Spleen (tissue), 11 donors: Measurements from ENCODE around the gene CDK12. TPM values are rescaled to one million over a fixed set of nuclear protein-coding genes. Genes with fewer than 3 reads are reported as not detected.

Source experiments
- DNase-seq: peaks from one replicate; pipeline ENCODE4 v3.0.0-alpha.2; 2020
- H3K27ac ChIP-seq, 8 donors: fragments of 200-600 bp; sonication (generic) in 7 of 8; 1 replicate in 4 of 8; 2 replicates in 4 of 8; pipeline versions ENCODE4 v1.5.0 to v1.8.0; 2016 to 2021; ENCODE audit warnings: inconsistent platforms in 4 of 8, mild to moderate bottlenecking in 4 of 8, moderate library complexity in 1 of 8
- H3K27me3 ChIP-seq, 7 donors: fragments of 200-600 bp; sonication (generic) in 6 of 7; replicated peaks in 1 of 7; 1 replicate in 4 of 7; 2 replicates in 3 of 7; pipeline versions ENCODE4 v1.5.0 to v1.8.0; 2016 to 2021; ENCODE audit warnings: inconsistent platforms in 3 of 7, mild to moderate bottlenecking in 1 of 7
- H3K36me3 ChIP-seq, 6 donors: fragments of 200-600 bp; sonication (generic) in 5 of 6; 1 replicate in 4 of 6; 2 replicates in 2 of 6; pipeline versions ENCODE4 v1.5.0 to v1.8.0; 2016 to 2021; ENCODE audit warnings: inconsistent platforms in 2 of 6
- H3K4me1 ChIP-seq, 6 donors: fragments of 200-600 bp; sonication (generic) in 5 of 6; 1 replicate in 3 of 6; 2 replicates in 3 of 6; pipeline versions ENCODE4 v1.5.0 to v1.8.0; 2016 to 2021; ENCODE audit warnings: inconsistent platforms in 3 of 6
- H3K4me3 ChIP-seq, 8 donors: fragments of 200-600 bp; sonication (generic) in 7 of 8; 1 replicate in 4 of 8; 2 replicates in 4 of 8; pipeline versions ENCODE4 v1.5.0 to v1.8.0; 2016 to 2021; ENCODE audit warnings: inconsistent platforms in 4 of 8, mild to moderate bottlenecking in 4 of 8, moderate library complexity in 2 of 8
- H3K9me3 ChIP-seq, 8 donors: fragments of 200-600 bp; sonication (generic) in 7 of 8; 1 replicate in 4 of 8; 2 replicates in 4 of 8; pipeline versions ENCODE4 v1.5.0 to v1.8.0; 2016 to 2021; ENCODE audit warnings: inconsistent platforms in 4 of 8
- POLR2A ChIP-seq, 3 donors: fragments of 450-650 bp; IDR thresholded peaks; one replicate each; pipeline ENCODE4 v1.5.1; 2017; ENCODE audit warnings: antibody characterized with exemption in 3 of 3, mild to moderate bottlenecking in 1 of 3
- POLR2AphosphoS5 ChIP-seq, 3 donors: sonication (generic); formaldehyde crosslinking; IDR thresholded peaks; one replicate each; pipeline ENCODE4 v1.5.1; 2017; ENCODE audit warnings: antibody characterized with exemption in 3 of 3
- WGBS, 5 donors: extraction: QIAGEN DNeasy Blood & Tissue Kit in 3 of 5; methylation state at CpG; one replicate each; pipeline versions ENCODE4 v1.1.5 to v1.1.7; 2013 to 2018; 5-methylcytosine and 5-hydroxymethylcytosine counted together
- intact Hi-C: fragments of 100-400 bp; cut with DNase I; formaldehyde crosslinking; loops from one replicate; pipeline ENCODE4 v1.15.0; 2023; ENCODE audit warnings: low total_unique reads
- polyA plus RNA-seq, 3 donors: library from polyadenylated mRNA; stranded (reverse); fragments of 200-250 nt; gene quantifications; one replicate each; pipeline ENCODE4 v1.2.1, GENCODE V29; 2013
- total RNA-seq, 7 donors: library from RNA; depleted of rRNA in 3 of 7; stranded (reverse); fragments of >200 nt in 3 of 7; fragmentation: NEBNext Ultra II Directional in 4 of 7; extraction: Animal tissue kit (Norgen Biotek cat#: 25700) in 4 of 7; gene quantifications; one replicate each; pipeline versions ENCODE4 v1.1.0 to v1.2.1, GENCODE V29; 2016 to 2021
- TF ChIP-seq, protein P1 (sequence below), 11 experiments: fragments of 200-600 bp in 7 of 11; fragments of 450-650 bp in 4 of 11; sonication (generic) in 4 of 11; IDR thresholded peaks in 8 of 11; conservative IDR thresholded peaks in 3 of 11; 1 replicate in 7 of 11; 2 replicates in 4 of 11; pipeline versions ENCODE4 v1.4.0 to v1.8.0; 2016 to 2021; ENCODE audit warnings: antibody characterized with exemption in 11 of 11, inconsistent platforms in 4 of 11, mild to moderate bottlenecking in 1 of 11
- donor health status: healthy with polysubstance abuse.
- donor health status: DM: no; HTN: no; CAD: no; lungs with moderate emphysema.
- donor health status: DM: no; HTN: no; CAD: no.
- donor health status: Bipolar disorder and iron deficiency.
- donor health status: healthy.
- donor health status: DM: no; HTN: no; CAD: no.
- donor health status: DM: yes; HTN: yes; CAD: no.

Gene CDK12
- total and polyA plus RNA-seq, 10 donors = 6.9 to 88.1 (median 72.7) TPM

DNA sequence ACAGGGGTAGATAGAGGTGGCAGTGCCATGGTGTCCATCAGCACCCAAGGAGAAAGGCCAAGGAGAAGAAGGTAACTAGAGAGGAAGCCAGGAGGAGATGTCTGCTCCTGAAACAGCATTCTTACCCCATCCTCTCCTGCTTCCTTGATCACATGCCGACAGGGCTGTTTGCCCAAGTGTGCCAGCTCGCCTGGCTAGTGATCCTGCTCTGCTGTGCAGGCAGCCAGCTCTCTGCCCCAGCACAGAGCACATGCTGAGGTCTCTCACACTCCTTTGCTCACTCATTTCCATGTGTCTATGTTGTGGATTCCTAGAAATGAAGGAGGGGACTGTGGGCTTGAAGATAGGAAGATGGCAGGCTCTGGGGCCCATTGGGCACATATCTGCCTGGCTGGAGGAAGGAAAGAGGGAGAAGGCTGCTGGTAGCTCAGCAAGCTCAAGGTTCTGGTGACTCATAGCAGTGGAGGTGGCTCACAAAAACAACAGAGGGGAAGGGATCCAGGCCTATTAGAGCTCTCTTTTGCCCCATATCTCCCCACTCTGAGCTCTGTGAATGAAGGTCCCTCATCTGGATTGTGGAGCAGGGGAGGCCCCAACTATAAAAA, 92.2 kb downstream of the CDK12 start:
- H3K27ac ChIP-seq = no peak overlapping the region
- TF ChIP-seq POLR2AphosphoS5 (IDR thresholded peaks at IDR 0.05) (no peak), POLR2A (IDR thresholded peaks at IDR 0.05) (no peak)
- TF ChIP-seq, protein P1, sequence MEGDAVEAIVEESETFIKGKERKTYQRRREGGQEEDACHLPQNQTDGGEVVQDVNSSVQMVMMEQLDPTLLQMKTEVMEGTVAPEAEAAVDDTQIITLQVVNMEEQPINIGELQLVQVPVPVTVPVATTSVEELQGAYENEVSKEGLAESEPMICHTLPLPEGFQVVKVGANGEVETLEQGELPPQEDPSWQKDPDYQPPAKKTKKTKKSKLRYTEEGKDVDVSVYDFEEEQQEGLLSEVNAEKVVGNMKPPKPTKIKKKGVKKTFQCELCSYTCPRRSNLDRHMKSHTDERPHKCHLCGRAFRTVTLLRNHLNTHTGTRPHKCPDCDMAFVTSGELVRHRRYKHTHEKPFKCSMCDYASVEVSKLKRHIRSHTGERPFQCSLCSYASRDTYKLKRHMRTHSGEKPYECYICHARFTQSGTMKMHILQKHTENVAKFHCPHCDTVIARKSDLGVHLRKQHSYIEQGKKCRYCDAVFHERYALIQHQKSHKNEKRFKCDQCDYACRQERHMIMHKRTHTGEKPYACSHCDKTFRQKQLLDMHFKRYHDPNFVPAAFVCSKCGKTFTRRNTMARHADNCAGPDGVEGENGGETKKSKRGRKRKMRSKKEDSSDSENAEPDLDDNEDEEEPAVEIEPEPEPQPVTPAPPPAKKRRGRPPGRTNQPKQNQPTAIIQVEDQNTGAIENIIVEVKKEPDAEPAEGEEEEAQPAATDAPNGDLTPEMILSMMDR (IDR thresholded peaks at IDR 0.05 in 8 of 11, conservative IDR thresholded peaks at IDR 0.05 in 3 of 11) = no peak
- 42 to 78% (median 60%) methylated on average over 2 of the region's 2 CpGs for WGBS, 5 donors
- DNase-seq = no peak
- peaks cover 0 to 100% (median 52%) of the 10 kb centered on the region in 6 donors for H3K36me3 ChIP-seq
- H3K4me1 ChIP-seq = peaks cover 0 to 24% (median 4%) of the 10 kb centered on the region in 6 donors
- no peaks in the 10 kb centered on the region for H3K9me3 ChIP-seq
- intact Hi-C loops = no loop called here
- no peak overlapping the region for H3K4me3 ChIP-seq
- H3K27me3 ChIP-seq = no peaks in the 10 kb centered on the region

DNA sequence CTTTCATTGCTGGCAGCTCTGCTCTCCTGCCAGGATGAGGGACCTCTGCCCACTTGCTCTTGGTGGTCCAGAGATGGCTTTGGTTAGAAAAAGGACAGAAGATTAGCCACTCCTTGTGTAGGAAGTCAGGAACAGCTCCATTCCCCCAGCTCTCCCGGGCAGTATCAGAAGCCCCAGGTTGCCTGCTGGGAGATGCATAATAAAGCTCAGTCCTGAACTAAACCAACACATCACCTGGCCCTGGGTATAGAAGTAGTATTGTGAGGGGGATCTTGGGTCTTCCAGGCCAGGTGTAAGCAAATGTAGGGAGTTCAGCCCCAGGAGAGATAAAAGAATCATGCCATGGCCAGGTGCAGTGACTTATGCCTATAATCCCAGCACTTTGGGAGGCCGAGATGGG, 94.1 kb downstream of the CDK12 start:
- intact Hi-C loops = no loop called here
- H3K9me3 ChIP-seq = no peaks in the 10 kb centered on the region
- DNase-seq = no peak
- peaks cover 0 to 15% (median 4%) of the 10 kb centered on the region in 6 donors for H3K4me1 ChIP-seq
- TF ChIP-seq, protein P1 (IDR thresholded peaks at IDR 0.05 in 8 of 11, conservative IDR thresholded peaks at IDR 0.05 in 3 of 11) = no peak
- TF ChIP-seq POLR2A (IDR thresholded peaks at IDR 0.05) = no peak
- TF ChIP-seq POLR2AphosphoS5 (IDR thresholded peaks at IDR 0.05) = no peak
- peaks cover 0 to 100% (median 55%) of the 10 kb centered on the region in 6 donors for H3K36me3 ChIP-seq
- H3K27me3 ChIP-seq = no peaks in the 10 kb centered on the region
- no peak overlapping the region for H3K4me3 ChIP-seq
- WGBS, 5 donors = 83 to 93% (median 86%) methylated on average over 2 of the region's 2 CpGs
- H3K27ac ChIP-seq = no peak overlapping the region

DNA sequence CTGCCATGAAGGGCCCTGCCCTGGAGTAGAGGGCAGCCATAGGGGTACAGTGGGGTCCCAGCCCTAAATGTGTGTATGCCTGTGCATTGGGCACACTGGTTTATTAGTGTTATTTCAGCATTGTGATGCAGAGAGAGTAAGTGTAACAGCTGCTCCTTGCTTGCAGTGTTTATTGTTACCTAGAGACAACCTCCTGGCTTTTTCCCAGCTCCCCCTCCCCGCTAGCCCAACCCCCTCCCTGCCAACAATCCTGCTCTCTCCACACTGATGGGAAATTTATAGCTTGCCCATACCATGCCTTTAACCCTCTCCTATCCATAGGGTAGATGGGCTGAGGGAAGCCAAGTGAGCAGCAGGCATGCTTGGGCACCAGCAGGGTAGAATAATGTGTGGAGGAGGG, 95.1 kb downstream of the CDK12 start:
- peaks cover 0 to 4% (median 0%) of the 10 kb centered on the region in 6 donors for H3K4me1 ChIP-seq
- H3K4me3 ChIP-seq = no peak overlapping the region
- H3K9me3 ChIP-seq = no peaks in the 10 kb centered on the region
- intact Hi-C loops = no loop called here
- 58 to 94% (median 81%) methylated on average over 1 of the region's 1 CpG for WGBS, 5 donors
- H3K27ac ChIP-seq = no peak overlapping the region
- no peaks in the 10 kb centered on the region for H3K27me3 ChIP-seq
- TF ChIP-seq, protein P1 (IDR thresholded peaks at IDR 0.05 in 8 of 11, conservative IDR thresholded peaks at IDR 0.05 in 3 of 11) = no peak
- TF ChIP-seq POLR2AphosphoS5 (IDR thresholded peaks at IDR 0.05) = no peak
- TF ChIP-seq POLR2A (IDR thresholded peaks at IDR 0.05) = no peak
- peaks cover 0 to 100% (median 54%) of the 10 kb centered on the region in 6 donors for H3K36me3 ChIP-seq
- DNase-seq = no peak

DNA sequence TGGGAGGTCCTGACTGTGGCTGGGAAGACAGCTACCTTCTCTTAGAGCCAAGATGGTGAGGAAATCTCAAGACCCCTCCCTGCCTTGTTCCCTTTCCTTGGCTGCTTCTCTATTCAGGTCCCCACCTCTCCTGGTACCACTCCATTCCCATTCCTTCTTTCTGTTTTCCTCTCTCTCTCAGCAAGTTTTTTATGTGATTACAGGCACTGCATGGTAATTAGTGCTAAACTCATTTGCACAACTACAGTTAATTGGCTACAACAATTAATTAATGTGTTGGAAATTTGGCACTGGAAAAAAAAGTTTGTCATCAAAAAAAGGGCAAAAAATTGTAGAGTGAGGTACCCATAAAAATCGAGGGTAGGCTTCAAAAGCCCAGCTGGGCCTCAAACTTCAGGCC, 101.1 kb downstream of the CDK12 start:
- intact Hi-C loops = no loop called here
- WGBS, 5 donors = 79 to 94% (median 89%) methylated on average over 1 of the region's 1 CpG
- no peaks in the 10 kb centered on the region for H3K27me3 ChIP-seq
- no peak overlapping the region for H3K4me3 ChIP-seq
- no peaks in the 10 kb centered on the region for H3K4me1 ChIP-seq
- no peak overlapping the region for H3K27ac ChIP-seq
- H3K9me3 ChIP-seq = no peaks in the 10 kb centered on the region
- H3K36me3 ChIP-seq = peaks cover 0 to 98% (median 43%) of the 10 kb centered on the region in 6 donors
- DNase-seq = no peak
- TF ChIP-seq POLR2A (IDR thresholded peaks at IDR 0.05) = no peak
